Measurements from ENCODE around the gene PRDM9.
"Not testable (repeated sequence)": the region's sequence is repeated elsewhere in the genome, so short reads cannot be mapped to it uniquely, and the experiment has no call there.

PRDM9 gene

GRCh38 chr5:23507278-23507685, at the start of gene PRDM9:
Gene PRDM9, plus strand, starts transcription at chr5:23507609. Its CDS starts 1,425 bp downstream, at chr5:23509034.
- DNase-seq = peak; percentile 97

GRCh38 chr5:23457780-23458179, 49.6 kb upstream of the PRDM9 start:
- DNase-seq = no peak

DNA sequence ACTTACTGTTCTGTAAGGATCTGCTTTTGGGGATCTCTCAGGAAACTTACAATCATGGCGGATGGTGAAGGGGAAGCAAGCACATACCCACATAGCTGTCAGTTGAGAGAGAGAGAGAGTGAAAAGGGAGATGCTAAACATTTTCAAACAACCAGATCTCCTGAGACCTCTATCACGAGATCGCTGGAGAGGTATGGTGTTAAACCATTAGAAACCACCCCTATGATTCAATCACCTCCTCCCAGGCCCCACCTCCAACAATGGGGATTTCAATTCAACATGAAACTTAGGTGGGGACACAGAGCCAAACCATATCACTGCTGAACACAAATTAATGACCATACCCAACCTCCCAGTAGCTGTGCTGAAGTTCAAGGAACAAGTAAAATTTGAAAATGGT, 48.2 kb upstream of the PRDM9 start:
- no peak for DNase-seq

GRCh38 chr5:23461576-23461975, 45.8 kb upstream of the PRDM9 start:
- DNase-seq = no peak

- no peak for DNase-seq
Measured at GRCh38 chr5:23466401-23466912, 41.0 kb upstream of the PRDM9 start.

DNA sequence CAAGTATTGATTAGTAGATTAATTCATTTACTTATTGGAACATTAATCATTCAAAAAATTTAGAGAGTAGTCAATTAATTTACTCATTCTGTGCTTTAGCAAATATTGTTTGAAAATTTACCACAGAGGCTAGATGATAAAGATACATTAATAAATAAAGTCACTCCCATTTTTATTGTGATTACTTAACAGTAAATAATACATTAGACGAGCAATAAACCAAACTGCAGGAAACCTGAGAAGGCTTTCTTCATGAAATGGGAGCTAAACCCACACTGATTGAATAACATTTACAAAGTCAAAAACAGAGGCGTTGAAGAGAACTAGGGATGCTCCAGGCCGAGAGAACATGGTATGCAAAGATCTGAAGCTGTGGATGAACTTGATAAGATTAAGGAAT, 38.8 kb upstream of the PRDM9 start:
- no peak for DNase-seq

GRCh38 chr5:23473915-23474314, 33.5 kb upstream of the PRDM9 start:
- no peak for DNase-seq

DNA sequence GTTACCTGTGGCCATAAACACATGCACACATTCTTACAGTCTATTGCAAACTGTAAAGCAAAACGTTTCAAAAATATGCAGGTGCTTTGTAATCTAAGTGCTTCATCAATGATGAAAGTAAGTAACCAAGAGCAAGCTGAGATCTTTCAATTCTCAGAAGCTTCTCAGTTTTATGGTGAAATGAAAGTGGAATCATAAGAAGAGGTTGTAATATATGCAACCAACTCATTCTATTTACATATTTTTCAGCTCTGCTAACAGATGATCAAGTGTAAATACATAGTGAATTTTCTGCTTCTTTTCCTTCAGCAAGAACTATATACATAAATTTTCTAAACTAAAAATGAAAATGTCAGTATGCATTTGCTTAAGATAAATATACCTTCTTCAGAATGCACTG, 33.1 kb upstream of the PRDM9 start:
- no peak for DNase-seq

DNA sequence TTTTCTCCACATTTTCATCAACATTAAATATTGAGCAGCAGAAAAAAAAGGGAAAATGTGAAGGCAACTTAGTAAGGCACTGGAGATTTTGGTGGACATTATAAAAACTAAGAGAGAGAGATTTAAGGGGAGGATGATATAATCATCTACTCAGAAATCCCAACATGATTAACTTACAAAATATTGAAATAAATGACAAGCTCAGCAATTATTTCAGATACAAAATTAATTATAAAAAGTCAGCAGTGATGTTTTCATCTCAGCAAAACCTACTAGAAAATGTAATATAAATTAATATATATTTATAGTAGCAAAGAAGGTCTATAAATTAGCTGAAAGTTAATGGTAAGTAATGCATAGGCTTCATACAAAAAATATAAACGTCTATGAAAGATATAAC, 30.8 kb upstream of the PRDM9 start:
- no peak for DNase-seq

DNA sequence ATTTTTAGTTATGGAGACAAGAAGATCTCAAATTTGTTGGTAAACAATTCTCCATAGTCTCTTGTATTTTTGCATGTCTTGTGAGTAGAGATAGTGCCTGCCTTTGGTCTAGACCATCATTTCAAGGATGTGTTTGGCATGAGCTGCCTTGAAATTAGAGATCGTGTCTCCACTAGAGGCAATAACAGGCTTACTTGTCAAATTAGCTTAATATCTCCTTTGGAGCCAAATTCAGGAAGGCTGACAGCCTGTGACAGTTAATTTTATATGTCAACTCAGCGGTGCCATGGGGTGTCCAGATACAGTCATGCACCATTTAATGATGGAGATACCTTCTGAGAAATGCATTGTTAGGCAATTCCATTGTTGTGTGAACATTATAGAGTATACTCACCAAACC, 24.8 kb upstream of the PRDM9 start:
- no peak for DNase-seq

- no peak for DNase-seq
Measured at GRCh38 chr5:23483090-23483489, 24.3 kb upstream of the PRDM9 start.

GRCh38 chr5:23484096-23484495, 23.3 kb upstream of the PRDM9 start:
- DNase-seq = no peak

GRCh38 chr5:23486227-23486626, 21.2 kb upstream of the PRDM9 start:
- DNase-seq = not testable (repeated sequence)

- no peak for DNase-seq
Measured at GRCh38 chr5:23490993-23491392, 16.4 kb upstream of the PRDM9 start.

GRCh38 chr5:23494558-23494957, 12.9 kb upstream of the PRDM9 start:
- DNase-seq = no peak

DNA sequence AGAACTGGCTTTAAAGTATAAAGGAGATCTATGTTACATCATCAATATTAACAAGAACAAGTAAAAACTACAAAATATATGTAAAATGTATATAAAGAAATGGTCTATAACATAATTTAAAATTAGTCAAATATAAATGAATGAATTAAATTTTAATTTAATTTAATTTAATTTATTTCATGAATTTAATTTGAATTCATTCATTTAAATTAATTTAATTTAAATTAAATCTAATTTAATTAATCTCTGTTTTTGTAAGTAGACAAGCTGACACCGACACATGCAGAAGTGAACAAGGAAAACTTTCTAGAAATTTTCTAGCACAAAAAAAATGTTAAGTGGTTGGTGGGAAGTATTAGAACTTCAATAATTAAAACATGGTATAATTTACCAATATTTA, 10.8 kb upstream of the PRDM9 start:
- no peak for DNase-seq

DNA sequence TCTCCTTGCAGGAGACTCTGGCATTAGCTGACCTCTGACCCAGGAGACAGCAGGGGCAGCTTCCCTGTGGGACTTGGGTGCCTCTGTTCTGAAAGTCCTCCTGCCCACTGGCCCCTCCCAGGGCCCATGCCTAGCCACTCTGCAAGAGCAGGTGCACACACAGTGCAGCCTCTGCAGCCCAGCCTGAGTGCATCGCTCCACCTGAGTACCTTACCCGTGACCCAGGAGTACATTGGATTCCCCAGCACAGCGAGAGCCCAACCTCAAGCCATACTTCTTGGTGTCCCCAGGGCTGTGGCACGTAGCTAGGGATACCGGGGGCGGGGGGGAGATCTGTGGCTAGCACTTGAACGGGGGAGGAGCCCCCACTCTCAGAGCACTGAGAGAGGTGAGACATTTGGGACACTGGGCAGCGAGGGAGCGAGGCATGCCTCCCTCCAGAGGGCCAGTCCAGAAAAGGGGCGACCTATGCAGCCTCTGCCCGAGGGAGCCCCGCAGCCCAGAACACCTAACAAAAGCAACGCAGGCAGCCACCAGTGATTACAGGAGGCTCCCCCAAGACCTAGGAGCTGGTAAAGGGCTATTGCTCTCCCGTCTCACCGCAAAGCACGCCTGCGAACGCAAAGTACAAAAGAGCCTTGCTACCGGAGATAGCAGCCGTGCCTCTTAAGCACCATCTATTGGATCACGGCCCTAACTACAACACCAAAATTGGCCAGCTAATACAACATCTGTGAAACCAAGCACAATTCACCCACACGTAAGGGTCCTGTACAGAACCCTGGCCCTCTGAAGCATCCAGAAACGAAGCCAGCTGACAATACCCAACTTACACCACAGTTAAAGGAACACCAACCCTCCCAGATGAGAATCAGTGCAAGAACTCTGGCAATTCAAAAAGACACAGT, 826 bp upstream of the PRDM9 start:
- peak; percentile 78 for DNase-seq

DNA sequence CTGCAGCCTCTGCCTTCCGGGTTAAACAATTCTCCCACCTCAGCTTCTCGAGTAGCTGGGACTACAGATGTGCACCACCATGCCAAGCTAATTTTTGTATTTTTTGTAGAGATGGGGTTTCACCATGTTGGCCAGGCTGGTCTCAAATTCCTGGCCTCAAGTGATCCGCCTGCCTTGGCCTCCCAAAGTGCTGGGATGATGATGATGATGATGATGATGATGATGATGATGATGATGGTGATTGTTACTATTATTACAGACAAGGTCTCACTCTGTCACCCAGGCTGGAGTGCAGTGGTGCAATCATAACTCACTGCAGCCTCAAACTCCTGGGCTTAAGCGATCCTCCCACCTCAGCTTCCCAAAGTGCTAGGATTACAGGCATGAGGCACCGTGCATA, 3.0 kb downstream of the PRDM9 start:
- not testable (repeated sequence) for DNase-seq

DNA sequence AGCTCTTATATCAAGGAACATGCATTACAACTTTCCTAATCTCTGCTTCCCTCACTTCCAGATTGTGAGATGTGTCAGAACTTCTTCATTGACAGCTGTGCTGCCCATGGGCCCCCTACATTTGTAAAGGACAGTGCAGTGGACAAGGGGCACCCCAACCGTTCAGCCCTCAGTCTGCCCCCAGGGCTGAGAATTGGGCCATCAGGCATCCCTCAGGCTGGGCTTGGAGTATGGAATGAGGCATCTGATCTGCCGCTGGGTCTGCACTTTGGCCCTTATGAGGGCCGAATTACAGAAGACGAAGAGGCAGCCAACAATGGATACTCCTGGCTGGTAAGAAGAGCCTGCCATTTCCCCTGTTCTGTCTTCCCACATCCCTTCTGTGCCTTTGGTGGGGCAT, 15.1 kb downstream of the PRDM9 start:
- no peak for DNase-seq

- no peak for DNase-seq
Measured at GRCh38 chr5:23523031-23523430, 15.6 kb downstream of the PRDM9 start.

DNA sequence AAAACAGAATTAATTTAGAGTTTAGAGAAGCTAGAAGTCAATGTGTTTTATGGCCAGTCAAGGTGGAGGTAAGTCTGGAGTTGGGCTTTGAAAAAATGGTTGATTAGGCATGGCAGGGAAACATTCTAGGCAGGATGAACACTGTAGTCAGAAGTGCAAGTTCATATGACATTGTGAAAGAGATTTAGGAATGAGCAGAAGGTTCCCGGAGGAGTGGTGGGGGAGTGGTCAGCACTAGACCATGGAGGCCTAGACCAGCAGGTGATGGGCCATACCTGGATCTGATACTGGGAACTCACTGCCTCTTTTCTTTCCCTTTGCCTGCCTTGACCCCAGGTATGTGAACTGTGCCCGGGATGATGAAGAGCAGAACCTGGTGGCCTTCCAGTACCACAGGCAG, 16.6 kb downstream of the PRDM9 start:
- DNase-seq = no peak

GRCh38 chr5:23525751-23526150, 18.3 kb downstream of the PRDM9 start:
- DNase-seq = no peak

- peak; percentile 68 for DNase-seq
Measured at GRCh38 chr5:23526616-23527015, 19.2 kb downstream of the PRDM9 start.

- DNase-seq = peak; percentile 91
Measured at GRCh38 chr5:23527216-23527920, 20.0 kb downstream of the PRDM9 start.
